Heart left ventricle (tissue), 13 donors: ENCODE data around the gene EPB41L4B.

ENCODE experiments used
- POLR2A ChIP-seq, 2 donors: fragments of 450-650 bp; IDR thresholded peaks; one replicate each; pipeline ENCODE4 v1.6.1; 2017; ENCODE audit warnings: antibody characterized with exemption in 2 of 2, mild to moderate bottlenecking in 2 of 2, moderate library complexity in 2 of 2
- TF ChIP-seq, protein P1 (sequence below), 12 donors: fragments of 200-600 bp; sonication (generic) in 4 of 12; IDR thresholded peaks; one replicate each; pipeline versions ENCODE4 v1.5.0 to v1.8.0; 2018 to 2022; ENCODE audit warnings: antibody characterized with exemption in 12 of 12, mild to moderate bottlenecking in 5 of 12
- donor health status: ischemic (EF 13 %, LVEDD 7.1; RV severe dilation, severe dysfunction).
- donor health status: DM: no; HTN: yes; CAD: no.
- donor health status: DM: no; HTN: no; CAD: no.
- donor health status: ischemic (EF 25% LVEDD 6.9; RV normal size, moderate dysfunction).
- donor health status: ischemic (EF 25% LVEDD 5.7; RV mildly dilated, moderate dysfunction).
- donor health status: ischemic (EF 35%, LVEDD 5.7; RV mildly dilated, moderate dysfunction).
- donor health status: nonischemic (EF 11% LVEDD 7.7; RV severe dilation, severe dysfunction).
- donor health status: DM: yes; HTN: yes; CAD: no.
- donor health status: PGD.
- donor health status: ischemic (EF 29% LVEDD 5.4; RV normal size, mild dysfunction).
- donor health status: nonischemic (EF 23%, LVEDD 6.1; RV moderate dilation, normal function).

DNA sequence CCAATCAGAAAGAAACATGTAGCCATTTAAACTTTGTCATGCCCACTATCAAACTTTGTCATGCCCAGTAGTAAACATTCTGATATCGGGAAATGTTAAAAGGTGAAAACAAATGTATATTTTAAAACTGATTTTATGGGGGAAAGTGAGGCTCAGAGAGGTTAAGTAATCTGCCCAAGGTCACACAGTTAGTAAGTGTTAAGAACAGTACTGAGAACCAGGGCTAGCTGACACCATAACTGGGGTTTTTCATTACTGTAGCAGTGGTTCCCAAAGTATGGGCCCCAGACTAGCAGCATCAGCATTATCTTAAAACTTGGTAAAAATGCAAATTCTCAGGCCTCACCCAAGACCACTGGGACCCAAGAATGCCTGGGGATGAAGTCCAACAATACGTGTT, 143.9 kb downstream of the EPB41L4B start:
- TF ChIP-seq, protein P1, sequence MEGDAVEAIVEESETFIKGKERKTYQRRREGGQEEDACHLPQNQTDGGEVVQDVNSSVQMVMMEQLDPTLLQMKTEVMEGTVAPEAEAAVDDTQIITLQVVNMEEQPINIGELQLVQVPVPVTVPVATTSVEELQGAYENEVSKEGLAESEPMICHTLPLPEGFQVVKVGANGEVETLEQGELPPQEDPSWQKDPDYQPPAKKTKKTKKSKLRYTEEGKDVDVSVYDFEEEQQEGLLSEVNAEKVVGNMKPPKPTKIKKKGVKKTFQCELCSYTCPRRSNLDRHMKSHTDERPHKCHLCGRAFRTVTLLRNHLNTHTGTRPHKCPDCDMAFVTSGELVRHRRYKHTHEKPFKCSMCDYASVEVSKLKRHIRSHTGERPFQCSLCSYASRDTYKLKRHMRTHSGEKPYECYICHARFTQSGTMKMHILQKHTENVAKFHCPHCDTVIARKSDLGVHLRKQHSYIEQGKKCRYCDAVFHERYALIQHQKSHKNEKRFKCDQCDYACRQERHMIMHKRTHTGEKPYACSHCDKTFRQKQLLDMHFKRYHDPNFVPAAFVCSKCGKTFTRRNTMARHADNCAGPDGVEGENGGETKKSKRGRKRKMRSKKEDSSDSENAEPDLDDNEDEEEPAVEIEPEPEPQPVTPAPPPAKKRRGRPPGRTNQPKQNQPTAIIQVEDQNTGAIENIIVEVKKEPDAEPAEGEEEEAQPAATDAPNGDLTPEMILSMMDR (IDR thresholded peaks at IDR 0.05): no peak
- no peak for TF ChIP-seq POLR2A (IDR thresholded peaks at IDR 0.05)
